ENCODE measurements around the gene IQCH.

- TF ChIP-seq POLR2A (IDR thresholded peaks at IDR 0.05) (no peak), CTCF (IDR thresholded peaks at IDR 0.05) (no peak), POLR2AphosphoS5 (IDR thresholded peaks at IDR 0.05) (no peak), EP300 (IDR thresholded peaks at IDR 0.05; ENCODE audit: low read depth) (no peak)
These were observed 86.0 kb downstream of the IQCH start for GRCh38 chr15:67340630-67341029.

Data from transverse colon (tissue), 4 donors.